H9 (cell line): Measurements from ENCODE around the gene TGFBR2. TPM values are rescaled to one million over a fixed set of nuclear protein-coding genes. Genes with fewer than 3 reads are reported as not detected.

ENCODE experiments used
- DNase-seq: peaks from one replicate; pipeline ENCODE4 v3.0.0-alpha.2; 2017
- H2AFZ ChIP-seq: one replicate; pipeline ENCODE4 v1.6.1; 2013; ENCODE audit warnings: mild to moderate bottlenecking, low read length, control low read depth, moderate library complexity
- H2AK5ac ChIP-seq: 2 replicates; pipeline ENCODE4 v1.6.1; 2013; ENCODE audit warnings: low read length, control low read depth, mixed read lengths; ENCODE audit not compliant: insufficient read length
- H2BK120ac ChIP-seq: one replicate; pipeline ENCODE4 v1.6.1; 2013; ENCODE audit warnings: low read depth, mild to moderate bottlenecking, low read length, control low read depth, inconsistent platforms; ENCODE audit not compliant: poor library complexity, severe bottlenecking
- H2BK12ac ChIP-seq: 2 replicates; pipeline ENCODE4 v1.6.1; 2013; ENCODE audit warnings: low read length, control low read depth, mixed read lengths, low read depth; ENCODE audit not compliant: insufficient read length
- H2BK15ac ChIP-seq: 2 replicates; pipeline ENCODE4 v1.6.1; 2013; ENCODE audit warnings: low read depth, low read length, control low read depth
- H2BK20ac ChIP-seq: one replicate; pipeline ENCODE4 v1.6.1; 2013; ENCODE audit warnings: low read depth, mild to moderate bottlenecking, low read length, control low read depth, inconsistent platforms; ENCODE audit not compliant: poor library complexity, severe bottlenecking
- H2BK5ac ChIP-seq: 2 replicates; pipeline ENCODE4 v1.6.1; 2013; ENCODE audit warnings: low read length, control low read depth, mixed read lengths; ENCODE audit not compliant: insufficient read length
- H3K14ac ChIP-seq: 2 replicates; pipeline ENCODE4 v1.6.1; 2013; ENCODE audit warnings: low read length, control low read depth; ENCODE audit not compliant: insufficient read depth
- H3K18ac ChIP-seq: 2 replicates; pipeline ENCODE4 v1.6.1; 2013; ENCODE audit warnings: low read depth, mild to moderate bottlenecking, mixed read lengths, low read length, control low read depth; ENCODE audit not compliant: insufficient read length
- H3K23ac ChIP-seq: 2 replicates; pipeline ENCODE4 v1.6.1; 2013; ENCODE audit warnings: low read length, control low read depth, mixed read lengths, low read depth; ENCODE audit not compliant: insufficient read length
- H3K23me2 ChIP-seq: 2 replicates; pipeline ENCODE4 v1.6.1; 2013; ENCODE audit warnings: low read depth, mild to moderate bottlenecking, mixed read lengths, low read length, control low read depth; ENCODE audit not compliant: insufficient read length, poor library complexity, severe bottlenecking
- H3K27ac ChIP-seq: 2 replicates; pipeline ENCODE4 v1.5.1; 2013; ENCODE audit warnings: low read length, control low read depth, mixed read lengths, low read depth; ENCODE audit not compliant: insufficient read length
- H3K27me3 ChIP-seq: 2 replicates; pipeline ENCODE4 v1.6.1; 2013; ENCODE audit warnings: low read length, control low read depth, inconsistent platforms; ENCODE audit not compliant: insufficient read depth
- H3K4ac ChIP-seq: 2 replicates; pipeline ENCODE4 v1.6.1; 2013; ENCODE audit warnings: low read depth, mild to moderate bottlenecking, control low read depth, inconsistent platforms, low read length, moderate library complexity
- H3K4me1 ChIP-seq: 2 replicates; pipeline ENCODE4 v1.6.1; 2013; ENCODE audit warnings: low read length, control low read depth, inconsistent platforms; ENCODE audit not compliant: insufficient read depth
- H3K4me2 ChIP-seq: 2 replicates; pipeline ENCODE4 v1.6.1; 2013; ENCODE audit warnings: low read length, control low read depth, mixed read lengths; ENCODE audit not compliant: insufficient read length, insufficient read depth
- H3K56ac ChIP-seq: 2 replicates; pipeline ENCODE4 v1.6.1; 2013; ENCODE audit warnings: low read depth, mild to moderate bottlenecking, mixed read lengths, low read length, control low read depth; ENCODE audit not compliant: insufficient read length
- H3K79me1 ChIP-seq: 2 replicates; pipeline ENCODE4 v1.6.1; 2013; ENCODE audit warnings: low read depth, mild to moderate bottlenecking, moderate library complexity, low read length, control low read depth, inconsistent platforms; ENCODE audit not compliant: insufficient read depth, poor library complexity, severe bottlenecking
- H3K79me2 ChIP-seq: 2 replicates; pipeline ENCODE4 v1.6.1; 2013; ENCODE audit warnings: low read length, control low read depth, inconsistent platforms; ENCODE audit not compliant: insufficient read depth
- H3K9ac ChIP-seq: 2 replicates; pipeline ENCODE4 v1.6.1; 2013; ENCODE audit warnings: low read length, control low read depth, mixed read lengths; ENCODE audit not compliant: insufficient read length; ENCODE audit errors: extremely low read depth
- H3K9me3 ChIP-seq: one replicate; pipeline ENCODE4 v1.6.1; 2013; ENCODE audit warnings: low read depth, low read length, inconsistent platforms; ENCODE audit not compliant: control insufficient read depth
- H3T11ph ChIP-seq: one replicate; pipeline ENCODE4 v1.6.1; 2013; ENCODE audit warnings: mild to moderate bottlenecking, low read length, control low read depth, inconsistent platforms
- H4K20me1 ChIP-seq: one replicate; pipeline ENCODE4 v1.6.1; 2013; ENCODE audit not compliant: control insufficient read depth, insufficient read length, insufficient read depth
- H4K5ac ChIP-seq: 2 replicates; pipeline ENCODE4 v1.6.1; 2013; ENCODE audit warnings: low read depth, mild to moderate bottlenecking, mixed read lengths, low read length, control low read depth; ENCODE audit not compliant: insufficient read length
- H4K8ac ChIP-seq: replicated peaks from 2 replicates; pipeline ENCODE4 v1.6.1; 2013; ENCODE audit warnings: low read length, control low read depth, mixed read lengths, low read depth; ENCODE audit not compliant: insufficient read length
- H4K91ac ChIP-seq: 2 replicates; pipeline ENCODE4 v1.6.1; 2013; ENCODE audit warnings: low read depth, mild to moderate bottlenecking, moderate library complexity, mixed read lengths, low read length, control low read depth; ENCODE audit not compliant: insufficient read length
- H3K27ac Mint-ChIP-seq, 3 experiments: 2 replicates in 2 of 3; 3 replicates in 1 of 3; pipeline ENCODE4 v1.8.0; 2020 to 2021; ENCODE audit warnings: mixed read lengths in 3 of 3, mild to moderate bottlenecking in 1 of 3, moderate library complexity in 1 of 3
- H3K27me3 Mint-ChIP-seq: 2 replicates; pipeline ENCODE4 v1.8.0; 2021; ENCODE audit warnings: low read depth, mild to moderate bottlenecking, moderate library complexity, mixed read lengths
- H3K36me3 Mint-ChIP-seq, 3 experiments: 2 replicates in 2 of 3; 3 replicates in 1 of 3; pipeline ENCODE4 v1.8.0; 2020 to 2021; ENCODE audit warnings: low read depth in 3 of 3, mixed read lengths in 3 of 3; ENCODE audit not compliant: insufficient read depth in 1 of 3
- H3K4me1 Mint-ChIP-seq, 2 experiments: 2 replicates each; pipeline ENCODE4 v1.8.0; 2020; ENCODE audit warnings: mixed read lengths in 2 of 2
- H3K4me3 Mint-ChIP-seq, 2 experiments: 2 replicates in 1 of 2; 3 replicates in 1 of 2; pipeline ENCODE4 v1.8.0; 2020 to 2021; ENCODE audit warnings: mild to moderate bottlenecking in 2 of 2, mixed read lengths in 2 of 2, moderate library complexity in 1 of 2
- H3K9me3 Mint-ChIP-seq, 2 experiments: 2 replicates in 1 of 2; 3 replicates in 1 of 2; pipeline ENCODE4 v1.8.0; 2020; ENCODE audit warnings: mild to moderate bottlenecking in 2 of 2, mixed read lengths in 2 of 2, moderate library complexity in 1 of 2
- CTCF ChIP-seq: fragments of 200-600 bp; sonication (generic); conservative IDR thresholded peaks from 3 replicates; pipeline ENCODE4 v1.8.0; 2021; ENCODE audit warnings: antibody characterized with exemption, mild to moderate bottlenecking
- WGBS: extraction: QIAGEN DNeasy Blood & Tissue Kit; methylation state at CpG from one replicate; pipeline ENCODE4 v1.1.7; 2013; ENCODE audit warnings: missing lambda C conversion rate, low lambda C conversion rate, mixed read lengths; ENCODE audit not compliant: insufficient read length; ENCODE audit errors: extremely low coverage; 5-methylcytosine and 5-hydroxymethylcytosine counted together
- total RNA-seq: library from RNA; stranded (reverse); gene quantifications from 2 replicates; pipeline ENCODE4 v1.2.1, GENCODE V29; 2021

Gene TGFBR2
- total RNA-seq, 1 experiment from 2014 or later: 10.6 TPM

- Histone ChIP-seq H3K18ac (no peak overlapping the region), H3K4ac (no peak overlapping the region), H2BK120ac (no peak overlapping the region), H2BK20ac (no peak overlapping the region), H4K91ac (no peak overlapping the region), H3K79me2 (no peaks in the 10 kb centered on the region), H4K20me1 (no peaks in the 10 kb centered on the region), H3K27ac (no peak overlapping the region), H2AK5ac (no peak overlapping the region), H2BK12ac (no peak overlapping the region), H3K56ac (no peak overlapping the region), H3K4me1 (peaks cover 6% of the 10 kb centered on the region; the same call in 1 of the 2 replicates), H2BK5ac (no peak overlapping the region), H2AFZ (no peak overlapping the region), H4K5ac (no peak overlapping the region), H3K9me3 (no peaks in the 10 kb centered on the region), H3K23ac (no peak overlapping the region), H3T11ph (no peak overlapping the region), H3K14ac (no peak overlapping the region), H2BK15ac (no peak overlapping the region), H3K9ac (no peak overlapping the region), H3K27me3 (no peaks in the 10 kb centered on the region), H3K4me2 (no peak overlapping the region), H3K79me1 (no peaks in the 10 kb centered on the region), H4K8ac (no peak overlapping the region), H3K23me2 (no peaks in the 10 kb centered on the region)
- TF ChIP-seq CTCF: no peak
- no CpG with 5 or more reads among the region's 2 CpGs for WGBS
- no peaks in the 10 kb centered on the region for H3K9me3 Mint-ChIP-seq
- H3K36me3 Mint-ChIP-seq: no peaks in the 10 kb centered on the region; a peak in 1 of 7 replicates
- H3K27ac Mint-ChIP-seq: no peak overlapping the region
- peaks cover 14 to 17% of the 10 kb centered on the region in 2 experiments for H3K4me1 Mint-ChIP-seq
- no peak for DNase-seq
- H3K4me3 Mint-ChIP-seq: no peak overlapping the region
- no peaks in the 10 kb centered on the region for H3K27me3 Mint-ChIP-seq
Observed at GRCh38 chr3:30581982-30582381, 24.4 kb upstream of the TGFBR2 start.
